K562 (cell line): ENCODE data around the gene SPDYE18. TPM values are rescaled to one million over a fixed set of nuclear protein-coding genes. Genes with fewer than 3 reads are reported as not detected.
"Not testable (repeated sequence)": the region's sequence is repeated elsewhere in the genome, so short reads cannot be mapped to it uniquely, and the experiment has no call there.

Experiments used
- ATAC-seq: fragments of 200-7000 bp; cut with Tn5 transposase; 3 replicates; pipeline ENCODE4 v1.9.1; 2020; ENCODE audit warnings: moderate library complexity
- BruUV-seq: library from RNA; stranded (reverse); fragments of 400-500 nt; replicated peaks from 2 replicates; lab custom pipeline; 2021; lab: Mats Ljungman, UMichigan
- CTCF ChIA-PET: fragments of 300-600 bp; formaldehyde crosslinking; extraction: SDS; loops from one replicate; lab custom pipeline; 2021; ENCODE audit warnings: low intra/inter-chr PET ratio; lab: Yijun Ruan, JAX
- POLR2A ChIA-PET: fragments of 300-600, 350-650 bp; sonication (Branson Sonifier 250); formaldehyde crosslinking; extraction: SDS; loops from one replicate; lab custom pipeline; 2021; ENCODE audit warnings: antibody characterized with exemption, inconsistent platforms; lab: Yijun Ruan, JAX
- DNase-seq, 4 experiments: peaks; one replicate each; pipeline versions ENCODE4 v3.0.0 to v3.0.0-alpha.2; 2011 to 2018; ENCODE audit warnings: low spot score in 3 of 4, mixed read lengths in 3 of 4; ENCODE audit errors: extremely low read depth in 1 of 4
- FAIRE-seq: peaks from 2 replicates; lab custom pipeline; 2011; peaks lifted over from hg19 to GRCh38; lab: Jason Lieb, UNC
- H2AFZ ChIP-seq: 2 replicates; pipeline ENCODE4 v1.6.0; 2011; ENCODE audit warnings: low read depth, low read length, control low read depth, inconsistent platforms
- H3K27ac ChIP-seq: fragments of 200-600 bp; 3 replicates; pipeline ENCODE4 v1.8.0; 2011; ENCODE audit warnings: low read depth, mild to moderate bottlenecking, control low read depth, inconsistent platforms, low read length, moderate library complexity, mixed read lengths; ENCODE audit errors: extremely low read depth
- H3K27me3 ChIP-seq, 2 experiments: fragments of 300-600 bp in 1 of 2; 2 replicates in 1 of 2; 3 replicates in 1 of 2; pipeline versions ENCODE4 v1.6.0 to v1.8.0; 2011; ENCODE audit warnings: inconsistent platforms in 2 of 2, low read length in 2 of 2, mild to moderate bottlenecking in 1 of 2, mixed read lengths in 1 of 2, moderate library complexity in 1 of 2; ENCODE audit not compliant: control insufficient read depth in 2 of 2, insufficient read depth in 2 of 2
- H3K36me3 ChIP-seq: fragments of 300-600 bp; 3 replicates; pipeline ENCODE4 v1.8.0; 2011; ENCODE audit warnings: mild to moderate bottlenecking, low read length, inconsistent platforms; ENCODE audit not compliant: control insufficient read depth, insufficient read depth
- H3K4me1 ChIP-seq, 2 experiments: fragments of 200-600 bp in 1 of 2; replicated peaks in 1 of 2; 2 replicates in 1 of 2; 3 replicates in 1 of 2; pipeline versions ENCODE4 v1.5.1 to v1.8.0; 2011; ENCODE audit warnings: inconsistent platforms in 2 of 2, low read length in 2 of 2, mild to moderate bottlenecking in 1 of 2, mixed read lengths in 1 of 2, moderate library complexity in 1 of 2; ENCODE audit not compliant: control insufficient read depth in 2 of 2, insufficient read depth in 2 of 2
- H3K4me2 ChIP-seq: 2 replicates; pipeline ENCODE4 v1.6.1; 2011; ENCODE audit warnings: low read length, control low read depth, inconsistent platforms, mixed read lengths; ENCODE audit not compliant: insufficient read depth
- H3K4me3 ChIP-seq: fragments of 200-600 bp; sonication (generic), shearing (Covaris generic); 2 replicates; pipeline ENCODE4 v1.5.1; 2016; ENCODE audit warnings: control low read depth, inconsistent platforms
- H3K79me2 ChIP-seq: fragments of 200-600 bp; 3 replicates; pipeline ENCODE4 v1.8.0; 2011; ENCODE audit warnings: low read length, inconsistent platforms; ENCODE audit not compliant: control insufficient read depth, insufficient read depth
- H3K9ac ChIP-seq, 2 experiments: 2 replicates each; pipeline versions ENCODE4 v1.6.0 to v1.6.1; 2011; ENCODE audit warnings: low read depth in 2 of 2, low read length in 2 of 2, control low read depth in 1 of 2, inconsistent platforms in 1 of 2, mild to moderate bottlenecking in 1 of 2, mixed read lengths in 1 of 2; ENCODE audit not compliant: insufficient read depth in 1 of 2
- H3K9me1 ChIP-seq: one replicate; pipeline ENCODE4 v1.6.0; 2011; ENCODE audit warnings: inconsistent platforms, mild to moderate bottlenecking, low read length, moderate library complexity; ENCODE audit not compliant: control insufficient read depth, insufficient read depth
- H3K9me3 ChIP-seq: replicated peaks from 2 replicates; pipeline ENCODE4 v1.5.1; 2011; ENCODE audit warnings: low read depth, low read length, inconsistent platforms; ENCODE audit not compliant: control insufficient read depth, insufficient read depth
- H4K20me1 ChIP-seq: replicated peaks from 2 replicates; pipeline ENCODE4 v1.6.1; 2011; ENCODE audit warnings: low read length, inconsistent platforms, mixed read lengths; ENCODE audit not compliant: control insufficient read depth, insufficient read depth
- WGBS: fragments of 100-300 bp; shearing (Covaris generic); methylation state at CpG from one replicate; pipeline ENCODE4 v1.1.6; 2016; ENCODE audit warnings: low coverage, mixed read lengths; ENCODE audit not compliant: insufficient coverage; ENCODE audit errors: missing lambda C conversion rate; 5-methylcytosine and 5-hydroxymethylcytosine counted together
- in situ Hi-C: fragments of 300-500 bp; cut with MboI; formaldehyde crosslinking; loops from 4 replicates; pipeline ENCODE4 v1.15.0; 2018; ENCODE audit warnings: inconsistent platforms, mixed read lengths
- intact Hi-C: fragments of 100-400 bp; cut with micrococcal nuclease; formaldehyde crosslinking; loops from 2 replicates; pipeline ENCODE4 v1.14.2; 2022
- polyA plus RNA-seq, 8 experiments: library from polyadenylated mRNA; depleted of rRNA in 4 of 8; stranded (reverse) in 5 of 8; unstranded in 3 of 8; fragments of >200 nt; fragmentation: Nextera tagmentation in 2 of 8; fragmentation: Illumina TruSeq in 1 of 8; extraction: Ambion mirVana in 2 of 8; extraction: Trizol in 1 of 8; gene quantifications; 2 replicates each; pipeline versions ENCODE4 v1.2.1 to v1.2.3, GENCODE V29; 2011 to 2014; ENCODE audit warnings: inconsistent platforms in 1 of 8, missing spikeins in 1 of 8
- total RNA-seq, 7 experiments: library from RNA; depleted of rRNA in 6 of 7; stranded (reverse); fragments of >200 nt in 6 of 7; fragmentation: Illumina TruSeq in 2 of 7; extraction: Trizol in 2 of 7; gene quantifications; 2 replicates each; pipeline versions ENCODE4 v1.2.1 to v1.2.3, GENCODE V29; 2011 to 2021; ENCODE audit warnings: low replicate concordance in 1 of 7

The SPDYE18 gene
- total and polyA plus RNA-seq, 9 of the 15 experiments (the other 6 are each of a cell fraction or from before 2014, with no cell fraction given) = 0.16 to 0.44 (median 0.22) TPM; not detected in 3

GRCh38 chr7:77065869-77066268 is 3.5 kb upstream of the SPDYE18 start:
- H3K9me3 ChIP-seq, intact Hi-C loops, DNase-seq, in situ Hi-C loops, H3K79me2 ChIP-seq, H3K4me2 ChIP-seq, CTCF ChIA-PET, BruUV-seq, POLR2A ChIA-PET, H3K4me1 ChIP-seq, H3K27me3 ChIP-seq, H3K9me1 ChIP-seq, H3K36me3 ChIP-seq, H2AFZ ChIP-seq, H4K20me1 ChIP-seq, H3K9ac ChIP-seq, FAIRE-seq, H3K27ac ChIP-seq, H3K4me3 ChIP-seq: not testable (repeated sequence)
- ATAC-seq = peak; percentile 60; the same call in 2 of the 3 replicates
- 48% methylated on average over 7 of the region's 7 CpGs for WGBS

- intact Hi-C loops, in situ Hi-C loops, FAIRE-seq, H3K9me1 ChIP-seq, H2AFZ ChIP-seq, H3K4me3 ChIP-seq, H3K27me3 ChIP-seq, H3K4me1 ChIP-seq, H3K27ac ChIP-seq, ATAC-seq, H3K9ac ChIP-seq, H3K79me2 ChIP-seq, H3K36me3 ChIP-seq, DNase-seq, POLR2A ChIA-PET, CTCF ChIA-PET, H3K9me3 ChIP-seq, H4K20me1 ChIP-seq, H3K4me2 ChIP-seq: not testable (repeated sequence)
- TSS peak; percentile 94 for BruUV-seq
- WGBS = 59% methylated on average over 3 of the region's 4 CpGs
These were observed 1.4 kb upstream of the SPDYE18 start for GRCh38 chr7:77063732-77064131.

- DNase-seq, CTCF ChIA-PET, H2AFZ ChIP-seq, intact Hi-C loops, H3K36me3 ChIP-seq, POLR2A ChIA-PET, H4K20me1 ChIP-seq, in situ Hi-C loops, H3K4me3 ChIP-seq, H3K27ac ChIP-seq, H3K79me2 ChIP-seq, ATAC-seq, H3K9me1 ChIP-seq, FAIRE-seq, H3K9me3 ChIP-seq, H3K4me2 ChIP-seq, H3K27me3 ChIP-seq, BruUV-seq, H3K9ac ChIP-seq, H3K4me1 ChIP-seq: not testable (repeated sequence)
- WGBS = no CpG with 5 or more reads among the region's 8 CpGs
These were observed 30.1 kb downstream of the SPDYE18 start, which contains the start of gene SPDYE17 for GRCh38 chr7:77032261-77032660. Gene SPDYE17 (minus strand): TSS chr7:77032361. CDS start chr7:77030570, 1,791 bp downstream.
